GM10266 (cell line): ENCODE data around the gene ACTRT2.

ENCODE experiments used
- DNase-seq: peaks from one replicate; pipeline ENCODE4 v3.0.0; 2012; ENCODE audit errors: extremely low spot score
- TF ChIP-seq, protein P1 (sequence below): IDR thresholded peaks from 2 replicates; pipeline ENCODE4 v1.5.1; 2012; ENCODE audit warnings: mild to moderate bottlenecking, low read depth; ENCODE audit not compliant: control insufficient read depth, insufficient read depth; ENCODE audit errors: missing control alignments

The ACTRT2 gene

DNA sequence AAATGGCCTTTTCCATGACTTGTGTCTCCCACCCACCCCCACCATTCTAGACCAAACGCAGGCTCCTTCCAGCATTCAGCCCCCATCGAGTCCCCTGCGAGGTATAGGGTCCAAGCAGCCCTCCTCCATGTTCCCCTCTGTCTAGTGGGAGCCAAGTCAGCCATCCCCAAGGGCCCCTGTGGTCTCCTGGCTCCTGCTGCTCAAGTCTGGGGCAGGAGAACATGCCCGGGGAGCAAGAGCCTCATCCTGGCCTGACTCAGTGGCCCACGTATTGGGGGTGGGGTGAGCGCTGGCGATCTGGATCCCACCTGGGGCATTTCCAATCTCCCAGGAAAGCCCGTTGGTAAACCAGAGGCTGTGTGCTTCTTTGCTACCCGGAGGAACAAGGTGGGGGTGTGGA lies 43.6 kb downstream of the ACTRT2 start:
- no peak for DNase-seq
- TF ChIP-seq, protein P1, sequence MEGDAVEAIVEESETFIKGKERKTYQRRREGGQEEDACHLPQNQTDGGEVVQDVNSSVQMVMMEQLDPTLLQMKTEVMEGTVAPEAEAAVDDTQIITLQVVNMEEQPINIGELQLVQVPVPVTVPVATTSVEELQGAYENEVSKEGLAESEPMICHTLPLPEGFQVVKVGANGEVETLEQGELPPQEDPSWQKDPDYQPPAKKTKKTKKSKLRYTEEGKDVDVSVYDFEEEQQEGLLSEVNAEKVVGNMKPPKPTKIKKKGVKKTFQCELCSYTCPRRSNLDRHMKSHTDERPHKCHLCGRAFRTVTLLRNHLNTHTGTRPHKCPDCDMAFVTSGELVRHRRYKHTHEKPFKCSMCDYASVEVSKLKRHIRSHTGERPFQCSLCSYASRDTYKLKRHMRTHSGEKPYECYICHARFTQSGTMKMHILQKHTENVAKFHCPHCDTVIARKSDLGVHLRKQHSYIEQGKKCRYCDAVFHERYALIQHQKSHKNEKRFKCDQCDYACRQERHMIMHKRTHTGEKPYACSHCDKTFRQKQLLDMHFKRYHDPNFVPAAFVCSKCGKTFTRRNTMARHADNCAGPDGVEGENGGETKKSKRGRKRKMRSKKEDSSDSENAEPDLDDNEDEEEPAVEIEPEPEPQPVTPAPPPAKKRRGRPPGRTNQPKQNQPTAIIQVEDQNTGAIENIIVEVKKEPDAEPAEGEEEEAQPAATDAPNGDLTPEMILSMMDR: no peak

DNA sequence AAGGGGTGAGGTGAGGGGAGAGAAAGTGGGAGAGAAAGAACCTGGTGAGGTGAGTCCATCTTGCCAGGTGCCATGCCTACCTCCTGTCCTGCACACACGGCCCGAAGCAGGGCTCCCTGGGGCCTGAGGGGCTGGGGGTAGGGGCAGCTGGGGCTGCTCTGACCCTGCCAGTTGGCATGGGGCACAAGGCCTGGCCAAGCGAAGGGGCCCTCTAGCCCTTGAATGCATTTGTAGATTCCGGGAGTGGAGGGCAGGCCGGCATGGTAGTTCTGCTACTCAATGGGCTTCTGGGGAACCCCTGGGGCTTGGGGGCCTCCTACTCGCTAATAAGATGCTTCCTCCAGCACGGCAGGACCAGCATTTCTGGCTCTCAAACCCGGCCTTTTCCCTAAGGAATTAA lies 44.1 kb downstream of the ACTRT2 start:
- DNase-seq: no peak
- TF ChIP-seq, protein P1: no peak

DNA sequence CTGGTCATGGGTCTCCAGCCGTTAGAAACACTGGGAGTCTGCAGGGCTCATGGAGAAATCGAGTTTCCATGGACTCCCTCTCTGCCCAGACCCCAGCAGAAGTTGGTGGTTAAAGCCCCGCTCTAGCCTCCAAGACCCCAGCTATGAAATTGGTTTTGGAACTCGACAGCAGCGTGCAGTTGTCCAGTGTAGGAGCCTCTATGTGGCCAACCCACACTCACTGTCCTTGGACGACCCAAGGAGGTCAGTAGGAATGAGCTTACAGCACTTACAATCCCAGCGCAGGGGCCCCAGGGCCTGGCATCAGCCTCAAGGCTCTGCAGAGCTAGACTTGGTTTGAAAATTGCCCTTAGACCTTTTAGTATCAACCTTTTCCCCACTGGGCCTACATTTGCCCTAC lies 44.5 kb downstream of the ACTRT2 start:
- DNase-seq: no peak
- TF ChIP-seq, protein P1: no peak

DNA sequence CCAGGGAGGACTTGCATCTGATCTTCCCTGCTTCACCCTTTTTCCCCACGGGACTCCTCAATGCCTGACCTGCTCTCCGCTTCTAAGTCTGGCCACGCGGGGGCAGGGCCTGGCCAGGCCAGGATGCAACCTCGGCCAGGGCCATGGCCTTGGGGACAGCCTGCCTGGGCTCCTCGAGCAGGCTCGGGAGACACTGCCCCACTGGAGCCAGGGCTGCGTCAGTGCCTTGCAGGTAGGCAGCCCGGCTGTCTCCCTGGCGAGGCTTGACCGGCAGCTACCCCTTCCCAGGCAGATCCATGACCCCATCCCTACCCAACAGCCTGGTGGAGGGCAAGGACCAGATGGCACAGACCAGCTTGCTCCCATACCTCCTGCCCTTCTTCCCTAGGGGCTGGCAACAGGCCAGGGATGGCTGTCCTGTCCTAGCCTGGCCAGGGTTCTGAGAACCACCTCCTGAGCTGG lies 45.0 kb downstream of the ACTRT2 start:
- TF ChIP-seq, protein P1: no peak
- no peak for DNase-seq

DNA sequence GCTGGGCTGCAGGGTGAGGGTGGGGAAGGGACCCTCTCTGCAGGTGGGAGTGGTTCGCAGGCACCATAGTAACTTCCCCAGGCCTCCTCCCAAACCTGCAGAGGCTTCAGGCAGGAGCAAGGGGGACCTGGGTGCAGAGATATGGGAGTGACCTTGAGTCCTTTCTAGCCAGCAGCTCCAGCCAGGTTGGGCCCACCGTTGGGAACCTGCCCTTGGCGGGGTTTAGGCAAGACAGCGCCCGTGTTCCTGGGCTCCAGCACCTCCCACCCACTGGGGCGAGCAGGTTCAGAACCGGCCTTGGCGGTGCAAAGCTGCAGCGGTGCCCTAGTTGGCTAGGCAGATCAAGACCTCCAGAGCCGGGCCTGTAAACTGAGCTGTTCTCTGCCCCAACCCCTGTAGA lies 45.6 kb downstream of the ACTRT2 start:
- TF ChIP-seq, protein P1: no peak
- DNase-seq: no peak

DNA sequence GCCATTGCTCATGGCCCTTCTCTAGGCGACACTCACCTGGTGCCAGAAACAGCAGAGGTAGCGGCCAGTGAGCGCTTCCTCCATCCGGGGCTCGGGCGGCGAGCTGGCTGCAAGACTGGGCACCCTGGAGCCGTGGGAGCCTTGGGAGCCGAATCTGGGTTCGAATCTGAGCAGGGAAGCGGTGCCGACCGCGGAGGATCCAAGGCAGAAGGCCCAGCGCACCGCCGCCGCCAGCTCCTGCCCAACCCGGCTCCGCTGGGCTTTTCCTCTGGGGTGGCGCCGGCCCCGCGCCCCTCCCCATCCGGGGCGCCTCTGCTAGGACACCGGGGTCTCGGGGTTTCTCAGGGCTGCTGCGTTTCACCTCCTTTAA lies 46.0 kb downstream of the ACTRT2 start:
- TF ChIP-seq, protein P1: no peak
- DNase-seq: no peak

DNA sequence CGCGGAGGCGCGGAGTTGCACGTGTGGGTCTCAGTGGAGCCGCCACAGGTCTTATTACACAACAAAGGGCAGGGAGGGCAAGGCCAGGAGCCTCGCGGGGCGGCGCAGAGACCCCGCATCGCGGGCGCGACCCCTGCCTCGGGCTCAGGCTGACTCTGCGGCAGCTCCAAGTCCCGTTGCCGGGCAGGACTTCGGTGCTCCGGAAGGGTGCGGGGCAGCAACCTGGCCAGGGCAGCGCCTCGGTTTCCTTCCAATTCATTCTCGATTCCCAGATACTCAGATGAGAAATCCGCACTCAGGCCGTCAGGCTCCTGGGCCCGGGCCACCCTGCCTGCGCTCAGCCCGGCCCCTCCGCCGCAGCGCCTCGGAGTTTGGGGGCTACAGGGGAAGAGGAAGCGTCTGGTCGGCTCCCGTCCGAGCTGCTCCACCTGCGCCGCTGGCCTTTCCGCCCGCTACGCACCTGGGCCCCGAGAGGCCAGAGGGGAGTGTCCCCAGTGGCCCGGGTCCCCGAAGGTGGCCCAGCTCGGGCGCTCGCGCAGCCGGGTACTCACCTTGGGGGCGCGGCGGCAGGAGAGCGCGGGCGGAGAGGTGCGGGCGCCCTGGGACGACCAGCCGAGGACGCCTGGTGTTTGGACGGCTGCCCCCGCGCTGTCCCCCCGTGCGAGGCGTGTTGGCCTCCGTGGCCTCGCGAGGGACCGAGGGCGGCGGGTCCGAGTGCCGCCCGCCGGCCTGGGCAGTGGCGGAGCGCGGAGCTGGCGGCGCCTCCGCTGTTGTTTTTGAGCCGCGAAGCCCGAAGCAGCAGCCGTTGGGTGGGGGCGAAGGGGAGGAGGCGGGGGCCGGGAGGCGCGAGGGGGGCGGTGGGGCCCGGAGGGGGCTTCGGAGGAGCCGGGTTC lies 46.6 kb downstream of the ACTRT2 start:
- DNase-seq: no peak
- TF ChIP-seq, protein P1: no peak
